ENCODE measurements around the gene RUFY3.

DNA sequence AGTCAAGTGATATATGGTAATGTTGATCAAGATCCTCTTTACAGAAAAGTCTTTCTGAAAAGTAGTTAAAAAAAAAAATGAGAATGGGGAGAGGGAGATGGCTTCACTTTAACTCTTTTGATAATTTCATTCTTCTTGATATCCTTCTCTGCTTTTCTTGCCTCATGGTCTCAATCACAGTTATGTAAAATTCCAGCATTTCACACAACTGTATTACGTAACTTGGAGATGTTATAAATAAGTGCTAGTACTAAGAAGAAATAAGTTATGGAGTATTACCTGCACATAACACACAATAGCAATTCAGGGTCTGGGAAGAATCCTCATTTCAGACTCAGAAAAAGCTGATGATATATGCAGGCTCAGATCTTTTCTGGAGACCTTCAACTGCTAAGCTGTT lies 22.0 kb downstream of the RUFY3 start:
- TF ChIP-seq CTCF (IDR thresholded peaks at IDR 0.05) (no peak), POLR2A (IDR thresholded peaks at IDR 0.05) (no peak), POLR2AphosphoS5 (IDR thresholded peaks at IDR 0.05) (no peak)
